ENCODE measurements around the gene THEMIS.

THEMIS gene

DNA sequence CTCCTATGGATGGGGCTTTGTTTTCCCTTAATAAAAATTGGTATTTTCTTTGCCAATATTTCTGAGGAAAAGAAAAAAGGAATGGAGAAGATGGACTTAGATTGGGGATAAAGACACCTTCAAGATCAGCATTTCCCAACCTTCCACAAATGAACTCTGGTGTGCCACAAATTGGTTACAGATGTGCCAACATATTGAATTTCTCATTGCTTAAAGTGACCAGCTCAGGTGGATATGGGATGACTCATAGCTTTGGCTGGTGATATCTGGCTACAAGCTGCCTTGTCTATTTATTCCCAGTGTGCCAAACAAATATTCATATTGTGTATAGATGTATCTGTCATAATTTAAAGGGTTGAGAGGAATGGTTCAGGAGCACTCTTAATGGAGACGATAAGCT is 32.5 kb downstream of the THEMIS start:
- DNase-seq = no peak
- no peak overlapping the region for H3K4me3 ChIP-seq (ENCODE audit: low read length)

GRCh38 chr6:127866766-127867165 is 34.1 kb downstream of the THEMIS start:
- H3K4me2 ChIP-seq (ENCODE audit: low read length) = no peak overlapping the region
- no peak overlapping the region for H3K4ac ChIP-seq (ENCODE audit: low read depth, low read length)
- no peak overlapping the region for H3K18ac ChIP-seq (ENCODE audit: low read length)
- no peaks in the 10 kb centered on the region for H3K79me1 ChIP-seq (ENCODE audit: low read length)
- no peaks in the 10 kb centered on the region for H3K4me1 ChIP-seq (ENCODE audit: control insufficient read depth, low read depth, low read length)
- H3K27ac ChIP-seq (ENCODE audit: low read depth, low read length) = no peak overlapping the region
- no peak overlapping the region for H4K5ac ChIP-seq (ENCODE audit: low read length)
- no peak overlapping the region for H2BK15ac ChIP-seq (replicated peaks; ENCODE audit: low read depth)
- H3K4me3 ChIP-seq (ENCODE audit: low read length) = no peak overlapping the region
- no peak overlapping the region for H3K56ac ChIP-seq (ENCODE audit: low read length)
- H4K8ac ChIP-seq (ENCODE audit: low read depth, low read length) = no peak overlapping the region
- H2BK120ac ChIP-seq (ENCODE audit: low read depth, low read length) = no peak overlapping the region
- no peak overlapping the region for H2BK5ac ChIP-seq (ENCODE audit: low read length)
- H3K27me3 ChIP-seq (ENCODE audit: insufficient read depth, low read length, poor library complexity) = no peaks in the 10 kb centered on the region
- H3K36me3 ChIP-seq (ENCODE audit: control insufficient read depth, insufficient read depth, low read length) = no peaks in the 10 kb centered on the region
- no peak overlapping the region for H2AK5ac ChIP-seq (ENCODE audit: low read length)
- H3K9ac ChIP-seq (ENCODE audit: low read length) = no peak overlapping the region
- H3K79me2 ChIP-seq (ENCODE audit: control insufficient read depth, insufficient read depth, low read length) = no peaks in the 10 kb centered on the region
- no peak for DNase-seq
- H3K23ac ChIP-seq (ENCODE audit: low read length) = no peak overlapping the region

More for the DNA sequence above, 32.5 kb downstream of the THEMIS start:
- H3K18ac ChIP-seq (ENCODE audit: low read length) = no peak overlapping the region
- no peaks in the 10 kb centered on the region for H3K36me3 ChIP-seq (ENCODE audit: control insufficient read depth, insufficient read depth, low read length)
- no peaks in the 10 kb centered on the region for H3K27me3 ChIP-seq (ENCODE audit: insufficient read depth, low read length, poor library complexity)
- H4K5ac ChIP-seq (ENCODE audit: low read length) = no peak overlapping the region
- no peak overlapping the region for H3K4me2 ChIP-seq (ENCODE audit: low read length)
- WGBS (ENCODE audit: extremely low coverage, insufficient coverage, low lambda C conversion rate) = no CpG with 5 or more reads among the region's 1 CpG
- H2BK120ac ChIP-seq (ENCODE audit: low read depth, low read length) = no peak overlapping the region
- H4K8ac ChIP-seq (ENCODE audit: low read depth, low read length) = no peak overlapping the region
- no peak overlapping the region for H2BK15ac ChIP-seq (replicated peaks; ENCODE audit: low read depth)
- no peak overlapping the region for H3K9ac ChIP-seq (ENCODE audit: low read length)
- H3K4ac ChIP-seq (ENCODE audit: low read depth, low read length) = no peak overlapping the region
- H2AK5ac ChIP-seq (ENCODE audit: low read length) = no peak overlapping the region
- no peaks in the 10 kb centered on the region for H3K79me1 ChIP-seq (ENCODE audit: low read length)
- no peaks in the 10 kb centered on the region for H3K79me2 ChIP-seq (ENCODE audit: control insufficient read depth, insufficient read depth, low read length)
- no peak overlapping the region for H3K56ac ChIP-seq (ENCODE audit: low read length)
- H3K27ac ChIP-seq (ENCODE audit: low read depth, low read length) = no peak overlapping the region
- H2BK5ac ChIP-seq (ENCODE audit: low read length) = no peak overlapping the region
- no peak overlapping the region for H3K23ac ChIP-seq (ENCODE audit: low read length)
- H3K4me1 ChIP-seq (ENCODE audit: control insufficient read depth, low read depth, low read length) = no peaks in the 10 kb centered on the region

DNA sequence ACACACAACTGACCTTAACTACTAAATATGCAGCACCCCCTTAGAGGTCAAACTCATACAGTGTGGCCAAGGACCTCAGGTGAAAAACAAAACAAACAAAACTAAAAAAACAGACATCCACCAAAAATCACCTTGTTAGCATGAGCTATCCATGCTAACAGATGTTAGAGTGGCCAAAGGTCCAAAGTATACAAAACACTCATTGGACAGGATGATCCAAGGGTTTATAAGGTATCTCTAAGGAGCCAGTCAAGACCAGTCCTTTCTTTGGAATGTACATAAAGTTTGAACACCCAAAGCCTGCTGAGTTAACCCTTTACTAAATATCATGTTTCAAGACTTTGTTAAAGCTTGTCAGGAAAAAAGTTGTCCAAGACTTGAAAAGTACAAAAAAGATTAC is 35.8 kb downstream of the THEMIS start:
- H3K36me3 ChIP-seq (ENCODE audit: control insufficient read depth, insufficient read depth, low read length) = no peaks in the 10 kb centered on the region
- DNase-seq = no peak
- H2BK15ac ChIP-seq (replicated peaks; ENCODE audit: low read depth) = no peak overlapping the region
- H3K56ac ChIP-seq (ENCODE audit: low read length) = no peak overlapping the region
- no peak overlapping the region for H3K23ac ChIP-seq (ENCODE audit: low read length)
- no peak overlapping the region for H3K9ac ChIP-seq (ENCODE audit: low read length)
- no peak overlapping the region for H2AK5ac ChIP-seq (ENCODE audit: low read length)
- H3K18ac ChIP-seq (ENCODE audit: low read length) = no peak overlapping the region
- H2BK120ac ChIP-seq (ENCODE audit: low read depth, low read length) = no peak overlapping the region
- no peak overlapping the region for H3K4ac ChIP-seq (ENCODE audit: low read depth, low read length)
- H4K8ac ChIP-seq (ENCODE audit: low read depth, low read length) = no peak overlapping the region
- H3K4me1 ChIP-seq (ENCODE audit: control insufficient read depth, low read depth, low read length) = no peaks in the 10 kb centered on the region
- no peak overlapping the region for H3K4me2 ChIP-seq (ENCODE audit: low read length)
- H4K5ac ChIP-seq (ENCODE audit: low read length) = no peak overlapping the region
- H2BK5ac ChIP-seq (ENCODE audit: low read length) = no peak overlapping the region
- H3K27me3 ChIP-seq (ENCODE audit: insufficient read depth, low read length, poor library complexity) = no peaks in the 10 kb centered on the region
- no peak overlapping the region for H3K4me3 ChIP-seq (ENCODE audit: low read length)
- H3K27ac ChIP-seq (ENCODE audit: low read depth, low read length) = no peak overlapping the region
- no peaks in the 10 kb centered on the region for H3K79me1 ChIP-seq (ENCODE audit: low read length)
- no peaks in the 10 kb centered on the region for H3K79me2 ChIP-seq (ENCODE audit: control insufficient read depth, insufficient read depth, low read length)

DNA sequence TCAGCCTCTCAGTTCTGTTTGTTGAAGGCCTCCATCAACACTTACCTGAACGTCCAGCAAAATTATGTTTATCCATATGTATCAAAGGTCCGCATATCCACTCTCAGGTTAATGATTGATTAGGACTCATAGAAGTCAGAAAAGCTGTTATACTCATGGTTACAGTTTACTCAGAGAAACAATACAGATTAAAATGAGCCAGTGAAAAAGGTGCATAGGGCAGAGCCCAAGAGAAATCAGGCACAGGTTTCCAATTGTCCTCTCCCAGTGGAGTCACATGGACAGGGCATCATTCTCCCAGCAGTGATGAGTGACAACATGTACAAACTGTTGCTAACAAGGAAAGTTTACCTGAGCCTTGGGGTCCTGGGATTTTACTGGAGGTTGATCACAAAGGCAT is 36.2 kb downstream of the THEMIS start:
- Histone ChIP-seq H3K56ac (ENCODE audit: low read length) (no peak overlapping the region), H2AK5ac (ENCODE audit: low read length) (no peak overlapping the region), H2BK120ac (ENCODE audit: low read depth, low read length) (no peak overlapping the region), H3K4me2 (ENCODE audit: low read length) (no peak overlapping the region), H3K79me1 (ENCODE audit: low read length) (no peaks in the 10 kb centered on the region), H3K4me3 (ENCODE audit: low read length) (no peak overlapping the region), H2BK5ac (ENCODE audit: low read length) (no peak overlapping the region), H4K5ac (ENCODE audit: low read length) (no peak overlapping the region), H3K18ac (ENCODE audit: low read length) (no peak overlapping the region), H4K8ac (ENCODE audit: low read depth, low read length) (no peak overlapping the region), H2BK15ac (replicated peaks; ENCODE audit: low read depth) (no peak overlapping the region), H3K23ac (ENCODE audit: low read length) (no peak overlapping the region), H3K79me2 (ENCODE audit: control insufficient read depth, insufficient read depth, low read length) (no peaks in the 10 kb centered on the region), H3K27me3 (ENCODE audit: insufficient read depth, low read length, poor library complexity) (no peaks in the 10 kb centered on the region), H3K9ac (ENCODE audit: low read length) (no peak overlapping the region), H3K36me3 (ENCODE audit: control insufficient read depth, insufficient read depth, low read length) (no peaks in the 10 kb centered on the region), H3K27ac (ENCODE audit: low read depth, low read length) (no peak overlapping the region), H3K4me1 (ENCODE audit: control insufficient read depth, low read depth, low read length) (no peaks in the 10 kb centered on the region), H3K4ac (ENCODE audit: low read depth, low read length) (no peak overlapping the region)
- no CpG with 5 or more reads among the region's 2 CpGs for WGBS (ENCODE audit: extremely low coverage, insufficient coverage, low lambda C conversion rate)
- DNase-seq = no peak

DNA sequence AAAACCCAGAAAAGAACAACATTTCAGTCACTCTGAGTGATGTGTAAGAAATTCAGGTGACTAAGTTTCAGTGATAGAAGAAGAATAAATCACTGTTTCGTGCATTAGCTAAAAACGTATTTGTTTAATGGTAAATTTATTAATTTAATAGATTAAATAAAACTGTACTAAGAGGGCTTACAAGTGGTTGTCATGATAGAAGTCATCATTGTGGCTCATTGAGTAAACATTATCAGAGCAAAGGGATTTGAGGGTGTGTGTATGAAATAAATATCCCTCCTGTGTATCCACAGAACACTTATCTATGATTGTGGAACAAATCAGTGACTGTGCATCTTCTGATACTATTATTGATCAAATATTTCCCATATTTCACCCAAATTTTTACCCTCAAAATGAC is 40.1 kb downstream of the THEMIS start:
- Histone ChIP-seq H3K36me3 (ENCODE audit: control insufficient read depth, insufficient read depth, low read length) (no peaks in the 10 kb centered on the region), H3K4me2 (ENCODE audit: low read length) (no peak overlapping the region), H3K27me3 (ENCODE audit: insufficient read depth, low read length, poor library complexity) (no peaks in the 10 kb centered on the region), H3K4me3 (ENCODE audit: low read length) (no peak overlapping the region), H3K4me1 (ENCODE audit: control insufficient read depth, low read depth, low read length) (no peaks in the 10 kb centered on the region), H2AK5ac (ENCODE audit: low read length) (no peak overlapping the region), H3K56ac (ENCODE audit: low read length) (no peak overlapping the region), H3K18ac (ENCODE audit: low read length) (no peak overlapping the region), H3K4ac (ENCODE audit: low read depth, low read length) (no peak overlapping the region), H2BK15ac (replicated peaks; ENCODE audit: low read depth) (no peak overlapping the region), H3K79me1 (ENCODE audit: low read length) (no peaks in the 10 kb centered on the region), H3K27ac (ENCODE audit: low read depth, low read length) (no peak overlapping the region), H3K79me2 (ENCODE audit: control insufficient read depth, insufficient read depth, low read length) (no peaks in the 10 kb centered on the region), H3K23ac (ENCODE audit: low read length) (no peak overlapping the region), H2BK5ac (ENCODE audit: low read length) (no peak overlapping the region), H2BK120ac (ENCODE audit: low read depth, low read length) (no peak overlapping the region), H3K9ac (ENCODE audit: low read length) (no peak overlapping the region), H4K5ac (ENCODE audit: low read length) (no peak overlapping the region), H4K8ac (ENCODE audit: low read depth, low read length) (no peak overlapping the region)
- DNase-seq = no peak
- WGBS (ENCODE audit: extremely low coverage, insufficient coverage, low lambda C conversion rate) = 100% methylated on average over 2 of the region's 2 CpGs

DNA sequence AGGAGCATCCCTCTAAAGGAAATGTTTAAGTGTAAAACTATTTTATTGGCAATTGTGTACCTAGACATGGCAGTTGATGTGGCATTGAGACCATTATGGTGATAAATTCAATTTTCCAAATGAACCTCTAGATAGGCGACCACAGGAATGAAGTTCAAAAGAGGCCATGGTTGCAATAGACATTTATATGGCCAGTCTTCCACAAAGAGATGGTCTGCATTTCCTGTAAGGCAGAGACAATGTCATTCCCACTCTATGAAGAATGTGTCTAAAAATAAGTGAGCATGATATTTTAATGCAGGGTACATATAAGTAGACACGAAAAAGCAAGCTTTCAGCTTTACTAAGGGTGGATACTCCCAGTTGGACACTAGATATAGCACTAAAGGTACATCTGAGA is 40.9 kb downstream of the THEMIS start:
- Histone ChIP-seq H3K36me3 (ENCODE audit: control insufficient read depth, insufficient read depth, low read length) (no peaks in the 10 kb centered on the region), H3K18ac (ENCODE audit: low read length) (no peak overlapping the region), H2AK5ac (ENCODE audit: low read length) (no peak overlapping the region), H2BK5ac (ENCODE audit: low read length) (no peak overlapping the region), H3K4ac (ENCODE audit: low read depth, low read length) (no peak overlapping the region), H4K5ac (ENCODE audit: low read length) (no peak overlapping the region), H2BK120ac (ENCODE audit: low read depth, low read length) (no peak overlapping the region), H4K8ac (ENCODE audit: low read depth, low read length) (no peak overlapping the region), H2BK15ac (replicated peaks; ENCODE audit: low read depth) (no peak overlapping the region), H3K23ac (ENCODE audit: low read length) (no peak overlapping the region), H3K56ac (ENCODE audit: low read length) (no peak overlapping the region), H3K27me3 (ENCODE audit: insufficient read depth, low read length, poor library complexity) (no peaks in the 10 kb centered on the region), H3K27ac (ENCODE audit: low read depth, low read length) (no peak overlapping the region), H3K4me2 (ENCODE audit: low read length) (no peak overlapping the region), H3K4me1 (ENCODE audit: control insufficient read depth, low read depth, low read length) (no peaks in the 10 kb centered on the region), H3K4me3 (ENCODE audit: low read length) (no peak overlapping the region), H3K79me1 (ENCODE audit: low read length) (no peaks in the 10 kb centered on the region), H3K9ac (ENCODE audit: low read length) (no peak overlapping the region), H3K79me2 (ENCODE audit: control insufficient read depth, insufficient read depth, low read length) (no peaks in the 10 kb centered on the region)
- DNase-seq = no peak
- no CpG with 5 or more reads among the region's 2 CpGs for whole genome bisulfite sequencing (ENCODE audit: extremely low coverage, insufficient coverage, low lambda C conversion rate)

Measured in mesendoderm (in vitro differentiated cells).